Mammary epithelial cell (primary cell): ENCODE results near the gene SYT12.

ENCODE experiments used
- CTCF ChIP-seq, 2 donors: IDR thresholded peaks in 1 of 2; conservative IDR thresholded peaks in 1 of 2; 2 replicates each; pipeline ENCODE4 v1.5.1; 2011 to 2012; ENCODE audit warnings: inconsistent platforms in 2 of 2, low read length in 2 of 2, mild to moderate bottlenecking in 2 of 2, control low read depth in 1 of 2, low read depth in 1 of 2; ENCODE audit not compliant: insufficient read depth in 1 of 2; ENCODE audit errors: extremely low read depth in 1 of 2
- EZH2 ChIP-seq: IDR thresholded peaks from 2 replicates; pipeline ENCODE4 v1.6.1; 2012; ENCODE audit warnings: low read length, inconsistent platforms, borderline replicate concordance

- TF ChIP-seq CTCF (conservative IDR thresholded peaks at IDR 0.05 in 1 of 2, IDR thresholded peaks at IDR 0.05 in 1 of 2; ENCODE audit: extremely low read depth in 1 of 2, insufficient read depth in 1 of 2, low read depth in 1 of 2, low read length in 2 of 2): no peak
- TF ChIP-seq EZH2: no peak
Measured at GRCh38 chr11:67060111-67060522, 37.2 kb downstream of the SYT12 start.
